ENCODE results near the gene PLXNA4.

GRCh38 chr7:132438926-132439325, 137.3 kb downstream of the PLXNA4 start:
- no peak for TF ChIP-seq POLR2A (IDR thresholded peaks at IDR 0.05)
- TF ChIP-seq, protein P1, sequence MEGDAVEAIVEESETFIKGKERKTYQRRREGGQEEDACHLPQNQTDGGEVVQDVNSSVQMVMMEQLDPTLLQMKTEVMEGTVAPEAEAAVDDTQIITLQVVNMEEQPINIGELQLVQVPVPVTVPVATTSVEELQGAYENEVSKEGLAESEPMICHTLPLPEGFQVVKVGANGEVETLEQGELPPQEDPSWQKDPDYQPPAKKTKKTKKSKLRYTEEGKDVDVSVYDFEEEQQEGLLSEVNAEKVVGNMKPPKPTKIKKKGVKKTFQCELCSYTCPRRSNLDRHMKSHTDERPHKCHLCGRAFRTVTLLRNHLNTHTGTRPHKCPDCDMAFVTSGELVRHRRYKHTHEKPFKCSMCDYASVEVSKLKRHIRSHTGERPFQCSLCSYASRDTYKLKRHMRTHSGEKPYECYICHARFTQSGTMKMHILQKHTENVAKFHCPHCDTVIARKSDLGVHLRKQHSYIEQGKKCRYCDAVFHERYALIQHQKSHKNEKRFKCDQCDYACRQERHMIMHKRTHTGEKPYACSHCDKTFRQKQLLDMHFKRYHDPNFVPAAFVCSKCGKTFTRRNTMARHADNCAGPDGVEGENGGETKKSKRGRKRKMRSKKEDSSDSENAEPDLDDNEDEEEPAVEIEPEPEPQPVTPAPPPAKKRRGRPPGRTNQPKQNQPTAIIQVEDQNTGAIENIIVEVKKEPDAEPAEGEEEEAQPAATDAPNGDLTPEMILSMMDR (IDR thresholded peaks at IDR 0.05), result no peak

All from lower leg skin (tissue), 3 donors.